Pericardium fibroblast (primary cell): ENCODE results near the gene TAF11L8. TPM values are rescaled to one million over a fixed set of nuclear protein-coding genes. Genes with fewer than 3 reads are reported as not detected.

Experiments used
- total RNA-seq: library from RNA; depleted of rRNA; stranded (reverse); fragments of >200 nt; gene quantifications from 2 replicates; pipeline ENCODE4 v1.2.3, GENCODE V29; 2015

Gene TAF11L8
- total RNA-seq, result not detected in 2 replicates

DNA sequence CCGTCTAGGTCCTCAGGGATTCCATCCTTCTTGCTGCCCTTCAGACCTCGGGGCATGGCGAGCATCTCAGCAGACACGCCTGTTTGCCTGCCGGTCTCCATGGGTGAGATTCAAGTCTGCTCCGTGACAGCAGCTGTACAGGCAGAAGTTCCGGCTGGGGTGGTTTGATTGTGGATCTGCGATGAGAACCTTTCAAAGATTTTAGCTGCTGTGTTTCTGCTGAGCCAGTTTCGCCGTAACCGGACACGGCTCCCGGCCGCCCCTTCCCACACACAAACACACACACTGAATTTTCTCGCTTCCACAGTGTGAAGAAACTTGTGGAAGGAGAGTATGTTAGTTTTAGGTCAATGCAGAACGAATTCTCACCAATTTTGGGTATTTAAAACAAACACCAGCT, at the start of gene TAF11L8:
Gene TAF11L8, minus strand, starts transcription at position 101 of the 400 bp plus-strand sequence.

DNA sequence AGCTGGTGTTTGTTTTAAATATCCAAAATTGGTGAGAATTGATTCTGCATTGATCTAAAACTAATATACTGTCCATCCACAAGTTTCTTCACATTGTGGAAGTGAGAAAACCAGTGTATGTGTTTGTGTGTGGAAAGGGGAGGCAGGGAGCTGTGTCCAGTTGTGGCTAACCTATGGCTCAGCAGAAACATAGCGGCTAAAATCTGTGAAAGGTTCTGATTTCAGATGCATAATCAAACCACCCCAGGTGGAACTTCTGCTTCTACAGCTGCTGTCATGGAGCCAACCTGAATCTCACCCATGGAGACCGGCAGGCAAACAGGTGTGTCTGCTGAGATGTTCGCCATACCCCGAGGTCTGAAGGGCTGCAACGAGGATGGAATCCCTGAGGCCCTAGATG, 43.4 kb upstream of the TAF11L8 start, which contains the start of gene TAF11L14:
Gene TAF11L14, plus strand, starts transcription at position 301 of the 400 bp plus-strand sequence.

DNA sequence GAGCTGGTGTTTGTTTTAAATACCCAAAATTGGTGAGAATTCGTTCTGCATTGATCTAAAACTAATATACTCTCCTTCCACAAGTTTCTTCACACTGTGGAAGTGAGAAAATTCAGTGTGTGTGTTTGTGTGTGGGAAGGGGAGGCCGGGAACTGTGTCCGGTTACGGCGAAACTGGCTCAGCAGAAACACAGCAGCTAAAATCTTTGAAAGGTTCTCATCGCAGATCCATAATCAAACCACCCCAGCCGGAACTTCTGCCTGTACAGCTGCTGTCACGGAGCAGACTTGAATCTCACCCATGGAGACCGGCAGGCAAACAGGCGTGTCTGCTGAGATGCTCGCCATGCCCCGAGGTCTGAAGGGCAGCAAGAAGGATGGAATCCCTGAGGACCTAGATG, 41.0 kb upstream of the TAF11L8 start, which contains the start of gene TAF11L13:
Gene TAF11L13, plus strand, starts transcription at position 301 of the 400 bp plus-strand sequence.

DNA sequence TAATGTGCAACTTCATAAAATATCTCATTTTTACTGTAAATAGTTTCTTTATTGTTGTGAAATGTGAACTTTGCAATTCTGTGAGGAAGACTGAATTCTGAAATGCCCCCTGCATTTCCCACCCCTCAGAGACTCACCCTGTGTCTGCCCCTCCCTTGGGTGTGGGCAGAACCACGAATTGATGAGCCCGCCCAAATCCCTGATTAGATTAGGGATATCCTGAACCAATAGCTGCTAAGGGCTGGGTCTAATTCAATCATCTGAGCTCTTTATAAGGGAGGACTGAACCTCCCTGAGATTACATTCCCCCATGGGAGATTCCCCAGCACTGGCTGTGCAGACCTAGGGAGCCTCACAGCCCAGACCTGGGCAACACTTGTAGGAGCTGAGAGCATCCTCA, 19.3 kb upstream of the TAF11L8 start, which contains the start of gene TAF11L12:
Gene TAF11L12, plus strand, starts transcription at position 301 of the 400 bp plus-strand sequence.

DNA sequence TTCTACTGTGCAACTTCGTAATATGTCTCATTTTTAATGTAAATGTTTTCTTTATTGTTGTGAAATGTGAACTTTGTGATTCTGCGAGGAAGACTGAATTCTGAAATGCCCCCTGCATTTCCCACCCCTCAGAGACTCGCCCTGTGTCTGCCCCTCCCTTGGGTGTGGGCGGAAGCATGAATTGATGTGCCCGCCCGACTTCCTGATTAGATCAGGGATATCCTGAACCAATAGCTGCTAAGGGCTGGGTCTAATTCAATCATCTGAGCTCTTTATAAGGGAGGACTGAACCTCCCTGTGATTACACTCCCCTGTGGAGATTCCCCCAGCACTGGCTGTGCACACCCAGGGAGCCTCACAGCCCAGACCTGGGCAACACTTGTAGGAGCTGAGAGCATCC, 13.1 kb upstream of the TAF11L8 start, which contains the start of gene TAF11L11:
Gene TAF11L11, plus strand, starts transcription at position 304 of the 400 bp plus-strand sequence.

DNA sequence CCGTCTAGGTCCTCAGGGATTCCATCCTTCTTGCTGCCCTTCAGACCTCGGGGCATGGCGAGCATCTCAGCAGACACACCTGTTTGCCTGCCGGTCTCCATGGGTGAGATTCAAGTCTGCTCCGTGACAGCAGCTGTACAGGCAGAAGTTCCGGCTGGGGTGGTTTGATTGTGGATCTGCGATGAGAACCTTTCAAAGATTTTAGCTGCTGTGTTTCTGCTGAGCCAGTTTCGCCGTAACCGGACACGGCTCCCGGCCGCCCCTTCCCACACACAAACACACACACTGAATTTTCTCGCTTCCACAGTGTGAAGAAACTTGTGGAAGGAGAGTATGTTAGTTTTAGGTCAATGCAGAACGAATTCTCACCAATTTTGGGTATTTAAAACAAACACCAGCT, 7.0 kb upstream of the TAF11L8 start, which contains the start of gene TAF11L10:
Gene TAF11L10, minus strand, starts transcription at position 101 of the 400 bp plus-strand sequence.

DNA sequence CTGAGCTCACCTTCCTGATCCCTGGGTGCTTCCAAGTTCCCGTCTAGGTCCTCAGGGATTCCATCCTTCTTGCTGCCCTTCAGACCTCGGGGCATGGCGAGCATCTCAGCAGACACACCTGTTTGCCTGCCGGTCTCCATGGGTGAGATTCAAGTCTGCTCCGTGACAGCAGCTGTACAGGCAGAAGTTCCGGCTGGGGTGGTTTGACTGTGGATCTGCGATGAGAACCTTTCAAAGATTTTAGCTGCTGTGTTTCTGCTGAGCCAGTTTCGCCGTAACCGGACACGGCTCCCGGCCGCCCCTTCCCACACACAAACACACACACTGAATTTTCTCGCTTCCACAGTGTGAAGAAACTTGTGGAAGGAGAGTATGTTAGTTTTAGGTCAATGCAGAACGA, 3.5 kb upstream of the TAF11L8 start, which contains the start of gene TAF11L9:
Gene TAF11L9, minus strand, starts transcription at position 140 of the 400 bp plus-strand sequence.

DNA sequence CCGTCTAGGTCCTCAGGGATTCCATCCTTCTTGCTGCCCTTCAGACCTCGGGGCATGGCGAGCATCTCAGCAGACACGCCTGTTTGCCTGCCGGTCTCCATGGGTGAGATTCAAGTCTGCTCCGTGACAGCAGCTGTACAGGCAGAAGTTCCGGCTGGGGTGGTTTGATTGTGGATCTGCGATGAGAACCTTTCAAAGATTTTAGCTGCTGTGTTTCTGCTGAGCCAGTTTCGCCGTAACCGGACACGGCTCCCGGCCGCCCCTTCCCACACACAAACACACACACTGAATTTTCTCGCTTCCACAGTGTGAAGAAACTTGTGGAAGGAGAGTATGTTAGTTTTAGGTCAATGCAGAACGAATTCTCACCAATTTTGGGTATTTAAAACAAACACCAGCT, 5.1 kb downstream of the TAF11L8 start, which contains the start of gene TAF11L7:
Gene TAF11L7, minus strand, starts transcription at position 101 of the 400 bp plus-strand sequence.

Other genes with a start within 250 kb of the TAF11L8 start
- gene TAF11L2, start 92.7 kb downstream of the TAF11L8 start, total RNA-seq, result not detected in 2 replicates
- gene TAF11L3, start 72.6 kb downstream of the TAF11L8 start, total RNA-seq, result not detected in 2 replicates
- gene TAF11L4, start 69.2 kb downstream of the TAF11L8 start, total RNA-seq, result not detected in 2 replicates
- gene TAF11L5, start 65.7 kb downstream of the TAF11L8 start, total RNA-seq, result not detected in 2 replicates
- gene TAF11L6, start 62.3 kb downstream of the TAF11L8 start, total RNA-seq, result not detected in 2 replicates
- gene TAF11L7, start 5.2 kb downstream of the TAF11L8 start, total RNA-seq, result not detected in 2 replicates
- gene TAF11L9, start 3.4 kb upstream of the TAF11L8 start, total RNA-seq, result not detected in 2 replicates
- gene TAF11L10, start 6.9 kb upstream of the TAF11L8 start, total RNA-seq, result not detected in 2 replicates
- not detected in 2 replicates for gene TAF11L11, start 13.2 kb upstream of the TAF11L8 start, total RNA-seq
- not detected in 2 replicates for gene TAF11L12, start 19.4 kb upstream of the TAF11L8 start, total RNA-seq
- gene TAF11L13, start 41.1 kb upstream of the TAF11L8 start, total RNA-seq, result not detected in 2 replicates
- not detected in 2 replicates for gene TAF11L14, start 43.5 kb upstream of the TAF11L8 start, total RNA-seq